Measurements from ENCODE around the gene PDE8A. TPM values are rescaled to one million over a fixed set of nuclear protein-coding genes. Genes with fewer than 3 reads are reported as not detected.

The PDE8A gene
- total and polyA plus RNA-seq, 10 of the 15 experiments (the other 5 are each of a cell fraction or from before 2014, with no cell fraction given) = 6.7 to 69.2 (median 27.2) TPM

- DNase-seq (ENCODE audit: low read depth, low spot score) (no peak), FAIRE-seq (no peak), ATAC-seq (no peak)
- SMC1A ChIA-PET (ENCODE audit: uncharacterized antibody, unreplicated experiment) = no interaction called here
- CTCF ChIA-PET = no interaction called here
- BruUV-seq (replicated peaks) = no TSS peak
- RAD21 ChIA-PET (ENCODE audit: unreplicated experiment) = no interaction called here
- Histone ChIP-seq H3K4me2 (ENCODE audit: control insufficient read depth, insufficient read depth) (no peak overlapping the region), H3K9me3 (replicated peaks; ENCODE audit: control insufficient read depth, insufficient read depth, low read length) (no peaks in the 10 kb centered on the region), H2AFZ (ENCODE audit: control insufficient read depth, low read depth, low read length) (no peak overlapping the region), H3K27ac (ENCODE audit: control insufficient read depth, insufficient read depth) (no peak overlapping the region), H3K9ac (ENCODE audit: control insufficient read depth, insufficient read depth, low read length) (no peak overlapping the region), H4K20me1 (ENCODE audit: control insufficient read depth, insufficient read depth) (no peaks in the 10 kb centered on the region), H3K79me2 (ENCODE audit: control insufficient read depth, insufficient read depth, low read length) (no peaks in the 10 kb centered on the region), H3K4me1 (ENCODE audit: control insufficient read depth, insufficient read depth, low read length) (no peaks in the 10 kb centered on the region), H3K27me3 (replicated peaks in 1 of 2; ENCODE audit: control insufficient read depth in 2 of 2, insufficient read depth in 2 of 2, low read length in 1 of 2) (no peaks in the 10 kb centered on the region), H3K36me3 (ENCODE audit: control insufficient read depth in 2 of 2, insufficient read depth in 2 of 2, low read length in 1 of 2) (peaks cover 8 to 9% of the 10 kb centered on the region in 2 experiments), H3K4me3 (no peak overlapping the region)
- POLR2A ChIA-PET = no interaction called here
- 96% methylated on average over 2 of the region's 2 CpGs for WGBS (ENCODE audit: insufficient coverage, insufficient replicate concordance, low lambda C conversion rate, missing lambda C conversion rate)
- intact Hi-C loops (cut with micrococcal nuclease; ENCODE audit: unreplicated experiment) (no loop called here), in situ Hi-C loops (cut with MboI) (no loop called here)
- TF ChIP-seq NFXL1 (IDR thresholded peaks at IDR 0.05; ENCODE audit: borderline replicate concordance) (no peak), SRF (IDR thresholded peaks at IDR 0.05; ENCODE audit: low read depth in 2 of 2, low read length in 2 of 2) (no peak), FOXM1 (IDR thresholded peaks at IDR 0.05; ENCODE audit: low read depth, low read length) (no peak), ZNF592 (IDR thresholded peaks at IDR 0.05) (no peak), TAF1 (IDR thresholded peaks at IDR 0.05; ENCODE audit: borderline replicate concordance, low read depth, low read length) (no peak), YY1 (IDR thresholded peaks at IDR 0.05; ENCODE audit: low read depth, low read length) (no peak), KDM1A (IDR thresholded peaks at IDR 0.05; ENCODE audit: borderline replicate concordance) (no peak), RFX5 (IDR thresholded peaks at IDR 0.05; ENCODE audit: low read depth, low read length) (no peak), SMAD5 (IDR thresholded peaks at IDR 0.05; ENCODE audit: low read depth) (no peak), E4F1 (IDR thresholded peaks at IDR 0.05; ENCODE audit: borderline replicate concordance, partially characterized antibody) (no peak), GABPA (IDR thresholded peaks at IDR 0.05; ENCODE audit: low read depth) (no peak), CUX1 (IDR thresholded peaks at IDR 0.05; ENCODE audit: insufficient replicate concordance, low read depth, low read length) (no peak), KLF5 (IDR thresholded peaks at IDR 0.05; ENCODE audit: partially characterized antibody) (no peak), NR2F1 (conservative IDR thresholded peaks at IDR 0.05) (no peak), CREM (IDR thresholded peaks at IDR 0.05; ENCODE audit: low read depth) (no peak)
Measured at GRCh38 chr15:85091990-85092389, 110.3 kb downstream of the PDE8A start.
